Measurements from ENCODE around the gene TMEM239.

The TMEM239 gene

GRCh38 chr20:2799271-2799670 lies 16.9 kb upstream of the TMEM239 start:
- no peak for DNase-seq (ENCODE audit: low spot score)
- H3K27ac ChIP-seq, result no peak overlapping the region
- TF ChIP-seq, protein P1, sequence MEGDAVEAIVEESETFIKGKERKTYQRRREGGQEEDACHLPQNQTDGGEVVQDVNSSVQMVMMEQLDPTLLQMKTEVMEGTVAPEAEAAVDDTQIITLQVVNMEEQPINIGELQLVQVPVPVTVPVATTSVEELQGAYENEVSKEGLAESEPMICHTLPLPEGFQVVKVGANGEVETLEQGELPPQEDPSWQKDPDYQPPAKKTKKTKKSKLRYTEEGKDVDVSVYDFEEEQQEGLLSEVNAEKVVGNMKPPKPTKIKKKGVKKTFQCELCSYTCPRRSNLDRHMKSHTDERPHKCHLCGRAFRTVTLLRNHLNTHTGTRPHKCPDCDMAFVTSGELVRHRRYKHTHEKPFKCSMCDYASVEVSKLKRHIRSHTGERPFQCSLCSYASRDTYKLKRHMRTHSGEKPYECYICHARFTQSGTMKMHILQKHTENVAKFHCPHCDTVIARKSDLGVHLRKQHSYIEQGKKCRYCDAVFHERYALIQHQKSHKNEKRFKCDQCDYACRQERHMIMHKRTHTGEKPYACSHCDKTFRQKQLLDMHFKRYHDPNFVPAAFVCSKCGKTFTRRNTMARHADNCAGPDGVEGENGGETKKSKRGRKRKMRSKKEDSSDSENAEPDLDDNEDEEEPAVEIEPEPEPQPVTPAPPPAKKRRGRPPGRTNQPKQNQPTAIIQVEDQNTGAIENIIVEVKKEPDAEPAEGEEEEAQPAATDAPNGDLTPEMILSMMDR (conservative IDR thresholded peaks at IDR 0.05; ENCODE audit: low read depth), result no peak
- POLR2A ChIA-PET (ENCODE audit: low non-redundant PET), result no interaction called here
- CTCF ChIA-PET, result interaction anchor here (0.6 kb wide), 1 partner anchor 27 kb away, joined by 4 read pairs; no protein-coding TSS in a partner anchor

DNA sequence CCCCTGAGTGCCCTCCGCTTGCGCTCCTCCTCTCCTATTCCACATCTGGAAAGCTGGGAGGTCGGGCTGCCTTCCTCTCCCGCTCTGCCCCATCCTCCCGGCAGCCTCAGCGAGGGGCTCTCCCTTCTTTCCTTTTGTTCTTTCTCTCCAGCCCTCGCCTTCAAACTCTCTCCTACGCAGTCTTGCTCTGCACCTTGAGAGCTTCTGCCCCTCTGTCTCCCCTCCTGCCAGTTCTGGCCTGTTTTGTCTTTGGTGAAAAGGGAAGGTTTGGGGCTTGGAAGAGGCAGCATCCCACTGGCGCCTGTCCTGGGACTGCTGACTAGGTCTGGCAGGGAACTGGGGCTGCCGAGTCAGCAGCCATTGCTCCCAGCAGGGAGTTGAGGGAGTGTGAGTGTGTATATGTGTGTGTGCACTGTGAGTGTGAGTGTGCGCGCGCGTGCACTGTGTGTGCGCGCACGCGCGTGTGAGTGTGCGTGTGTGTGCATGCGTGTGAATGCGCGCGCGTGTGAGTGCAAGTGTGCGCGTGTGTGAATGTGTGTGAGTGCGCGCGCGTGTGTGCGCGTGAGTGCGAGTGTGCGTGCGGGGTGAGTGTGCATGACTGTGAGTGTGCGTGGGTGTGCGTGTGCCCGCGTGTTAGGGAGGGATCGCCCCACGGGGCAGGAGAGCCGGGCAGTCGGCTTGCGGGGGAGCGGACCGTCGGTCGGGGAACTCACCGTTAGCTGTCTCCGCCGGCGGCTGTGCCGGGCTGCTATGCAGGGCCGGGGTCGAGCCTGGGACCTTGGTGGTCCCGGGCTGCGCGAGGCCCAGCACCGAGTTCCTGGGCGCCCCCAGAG lies 16.3 kb upstream of the TMEM239 start:
- H3K27ac ChIP-seq, result no peak overlapping the region
- no peak for DNase-seq (ENCODE audit: low spot score)
- TF ChIP-seq, protein P1 (conservative IDR thresholded peaks at IDR 0.05; ENCODE audit: low read depth), result no peak
- CTCF ChIA-PET, result interaction anchor here (0.5 to 0.6 kb wide), 2 partner anchors 27 to 28 kb away, joined by 3 to 4 read pairs; no protein-coding TSS in a partner anchor
- POLR2A ChIA-PET (ENCODE audit: low non-redundant PET), result no interaction called here

DNA sequence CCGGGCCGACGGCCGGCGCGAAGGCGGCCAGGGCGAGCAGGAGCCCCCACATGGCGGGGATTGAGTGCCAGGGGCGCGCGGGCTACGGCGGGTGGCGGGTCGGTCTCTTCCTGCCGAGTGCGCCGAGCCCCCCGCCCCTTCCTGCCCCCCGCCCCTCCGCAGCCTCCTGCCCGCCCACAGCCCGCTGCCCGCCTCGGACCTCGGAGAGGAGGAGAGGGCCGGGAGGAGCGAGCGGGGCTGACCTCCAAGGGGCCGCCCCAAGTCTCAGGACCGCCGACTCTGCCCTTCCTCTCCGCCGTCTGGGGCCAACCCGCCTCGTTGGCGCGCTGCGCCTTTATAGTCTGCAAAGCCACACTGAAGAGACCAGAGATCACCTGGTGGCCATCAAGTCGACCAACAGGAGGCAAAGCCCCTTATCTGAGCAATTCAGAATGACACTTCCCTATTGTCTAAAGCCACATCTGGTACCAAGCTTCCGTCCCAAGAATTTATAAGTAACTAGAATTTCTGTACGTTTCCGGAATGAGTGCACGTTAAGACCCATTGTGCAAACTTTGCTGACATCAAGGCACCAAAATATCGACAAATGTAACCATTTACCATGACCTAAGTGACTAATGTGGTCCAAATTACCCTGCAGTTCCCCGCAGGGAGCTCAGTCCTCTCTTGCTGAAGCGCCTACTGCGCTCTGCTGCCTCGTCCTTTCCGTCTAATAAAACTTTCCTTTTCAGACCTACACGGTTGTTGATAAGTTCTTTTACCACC lies 15.5 kb upstream of the TMEM239 start, which contains the start of gene CPXM1:
Gene CPXM1, minus strand, starts transcription at position 107 of the 765 bp plus-strand sequence. Its CDS starts 55 bp downstream, at position 52.
- DNase-seq (ENCODE audit: low spot score), result no peak
- no peak within 1 kb of the TSS for H3K27ac ChIP-seq
- CTCF ChIA-PET, result interaction anchor here (0.5 kb wide), 1 partner anchor 28 kb away, joined by 3 read pairs; no protein-coding TSS in a partner anchor
- TF ChIP-seq, protein P1 (conservative IDR thresholded peaks at IDR 0.05; ENCODE audit: low read depth), result no peak
- POLR2A ChIA-PET (ENCODE audit: low non-redundant PET), result no interaction called here

DNA sequence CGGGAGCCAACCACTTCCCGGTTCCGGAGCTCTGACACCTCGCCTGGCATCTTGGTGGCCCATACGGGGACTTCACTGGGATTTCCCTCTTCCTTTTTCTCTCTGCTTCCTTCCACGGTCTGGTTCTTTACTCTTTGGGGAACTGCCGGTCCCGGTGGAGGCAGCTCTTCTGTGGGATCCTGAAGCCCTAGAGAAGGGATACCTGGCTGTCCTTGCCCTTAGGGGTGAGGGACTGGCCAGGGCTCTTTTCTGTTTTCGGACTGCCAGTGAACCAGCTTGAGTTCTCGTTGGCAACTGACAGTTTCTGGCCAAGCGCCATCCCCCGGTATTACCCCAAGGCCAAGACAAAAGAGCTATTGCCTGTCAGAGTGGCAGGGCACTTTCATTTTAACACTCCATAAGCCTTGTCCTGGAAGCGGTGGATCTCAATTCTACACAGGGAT lies 14.9 kb upstream of the TMEM239 start:
- no peak for DNase-seq (ENCODE audit: low spot score)
- no peak overlapping the region for H3K27ac ChIP-seq
- TF ChIP-seq, protein P1 (conservative IDR thresholded peaks at IDR 0.05; ENCODE audit: low read depth), result no peak
- CTCF ChIA-PET, result no interaction called here
- POLR2A ChIA-PET (ENCODE audit: low non-redundant PET), result no interaction called here

DNA sequence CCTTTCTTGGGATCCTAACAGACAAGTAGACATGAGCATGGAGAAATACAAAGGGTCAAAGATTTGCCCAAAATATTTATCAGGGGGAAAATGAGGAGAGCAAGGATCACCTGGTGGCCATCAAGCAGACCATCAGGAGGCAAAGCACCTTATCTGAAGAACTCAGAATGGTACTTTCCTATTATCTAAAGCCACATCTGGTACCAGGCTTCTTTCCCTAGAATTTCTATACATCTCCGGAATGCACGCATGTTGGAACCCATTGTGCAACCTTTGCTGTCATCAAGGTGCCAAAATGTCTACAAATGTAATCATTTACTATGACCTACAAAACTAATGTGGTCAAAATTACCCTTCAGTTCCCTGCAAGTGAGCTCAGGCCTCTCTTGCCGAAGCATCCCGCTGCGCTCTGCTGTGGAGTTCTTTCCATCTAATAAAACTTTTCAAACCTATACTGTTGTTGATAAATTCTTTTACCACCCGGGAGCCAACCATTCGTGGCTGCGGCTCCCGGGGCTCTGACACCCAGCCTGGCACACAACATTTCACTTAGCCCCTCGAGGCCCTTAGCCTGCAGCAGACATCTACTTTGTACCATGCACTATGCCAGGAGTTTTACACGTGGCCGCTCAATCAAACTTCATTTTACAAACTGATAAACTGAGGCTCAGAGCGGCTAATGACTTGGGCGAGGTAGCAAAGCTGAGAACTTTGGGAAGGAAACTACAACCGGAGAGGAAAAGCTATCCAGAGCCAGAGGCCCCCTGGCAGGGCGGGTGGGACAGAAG lies 11.9 kb upstream of the TMEM239 start:
- TF ChIP-seq, protein P1 (conservative IDR thresholded peaks at IDR 0.05; ENCODE audit: low read depth), result no peak
- POLR2A ChIA-PET (ENCODE audit: low non-redundant PET), result no interaction called here
- CTCF ChIA-PET, result no interaction called here
- DNase-seq (ENCODE audit: low spot score), result no peak
- no peak overlapping the region for H3K27ac ChIP-seq
